WTC11 (cell line): ENCODE data around the gene BRD1.

Experiments used
- AR ChIP-seq: fragments of 250-450 bp; sonication (Bioruptor Pico); IDR thresholded peaks from 2 replicates; pipeline ENCODE4 v1.9.0; 2021; ENCODE audit warnings: mild to moderate bottlenecking
- TEAD4 ChIP-seq: sonication (generic); formaldehyde crosslinking; IDR thresholded peaks from 2 replicates; pipeline ENCODE4 v1.8.0; 2022; ENCODE audit warnings: mild to moderate bottlenecking, missing genetic modification reagents
- TF ChIP-seq, protein P1 (sequence below): fragments of 200-600 bp; IDR thresholded peaks from 2 replicates; pipeline ENCODE4 v1.8.0; 2022; ENCODE audit warnings: antibody characterized with exemption

- TF ChIP-seq, protein P1, sequence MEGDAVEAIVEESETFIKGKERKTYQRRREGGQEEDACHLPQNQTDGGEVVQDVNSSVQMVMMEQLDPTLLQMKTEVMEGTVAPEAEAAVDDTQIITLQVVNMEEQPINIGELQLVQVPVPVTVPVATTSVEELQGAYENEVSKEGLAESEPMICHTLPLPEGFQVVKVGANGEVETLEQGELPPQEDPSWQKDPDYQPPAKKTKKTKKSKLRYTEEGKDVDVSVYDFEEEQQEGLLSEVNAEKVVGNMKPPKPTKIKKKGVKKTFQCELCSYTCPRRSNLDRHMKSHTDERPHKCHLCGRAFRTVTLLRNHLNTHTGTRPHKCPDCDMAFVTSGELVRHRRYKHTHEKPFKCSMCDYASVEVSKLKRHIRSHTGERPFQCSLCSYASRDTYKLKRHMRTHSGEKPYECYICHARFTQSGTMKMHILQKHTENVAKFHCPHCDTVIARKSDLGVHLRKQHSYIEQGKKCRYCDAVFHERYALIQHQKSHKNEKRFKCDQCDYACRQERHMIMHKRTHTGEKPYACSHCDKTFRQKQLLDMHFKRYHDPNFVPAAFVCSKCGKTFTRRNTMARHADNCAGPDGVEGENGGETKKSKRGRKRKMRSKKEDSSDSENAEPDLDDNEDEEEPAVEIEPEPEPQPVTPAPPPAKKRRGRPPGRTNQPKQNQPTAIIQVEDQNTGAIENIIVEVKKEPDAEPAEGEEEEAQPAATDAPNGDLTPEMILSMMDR = no peak
- TF ChIP-seq AR (CRISPR knock-in tag) (no peak), TEAD4 (CRISPR knock-in tag) (no peak)
These were observed 66.8 kb downstream of the BRD1 start for GRCh38 chr22:49760630-49761571.
